Epithelial cell of esophagus (primary cell): ENCODE results near the gene PDIA6.

Experiments used
- DNase-seq: peaks from one replicate; pipeline ENCODE4 v3.0.0; 2010; ENCODE audit warnings: low read depth
- H3K4me3 ChIP-seq: 2 replicates; pipeline ENCODE4 v1.5.1; 2011; ENCODE audit warnings: mild to moderate bottlenecking, low read length, control low read depth
- TF ChIP-seq, protein P1 (sequence below): IDR thresholded peaks from 2 replicates; pipeline ENCODE4 v1.5.1; 2011; ENCODE audit warnings: low read depth, mild to moderate bottlenecking, low read length, control low read depth, inconsistent platforms; ENCODE audit not compliant: insufficient read depth; ENCODE audit errors: missing control alignments

The PDIA6 gene

DNA sequence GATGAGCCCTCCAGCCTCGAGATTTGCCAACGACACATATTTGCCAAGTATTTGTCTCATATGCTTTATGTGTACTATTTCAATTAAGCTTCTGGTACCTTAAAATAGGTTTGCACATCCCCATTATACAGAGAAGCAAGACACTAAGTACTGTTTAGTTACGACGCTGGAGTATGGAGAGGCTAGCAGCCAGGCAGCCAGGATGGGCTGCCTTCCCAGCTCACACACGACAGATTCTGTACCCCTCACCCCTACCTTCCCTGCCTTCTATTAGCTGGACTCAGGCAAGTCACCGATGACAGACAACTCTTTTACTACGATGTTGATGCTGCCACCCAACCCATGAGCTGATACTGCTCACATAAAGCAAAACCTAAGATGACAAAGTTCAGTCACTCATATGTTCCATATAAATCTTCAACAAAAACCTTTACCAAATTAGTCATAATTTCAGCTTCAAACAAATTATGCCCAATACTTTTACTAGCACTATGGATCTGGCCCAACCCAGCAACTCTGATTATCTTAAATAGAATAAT, 17.0 kb downstream of the PDIA6 start:
- DNase-seq, result no peak
- TF ChIP-seq, protein P1, sequence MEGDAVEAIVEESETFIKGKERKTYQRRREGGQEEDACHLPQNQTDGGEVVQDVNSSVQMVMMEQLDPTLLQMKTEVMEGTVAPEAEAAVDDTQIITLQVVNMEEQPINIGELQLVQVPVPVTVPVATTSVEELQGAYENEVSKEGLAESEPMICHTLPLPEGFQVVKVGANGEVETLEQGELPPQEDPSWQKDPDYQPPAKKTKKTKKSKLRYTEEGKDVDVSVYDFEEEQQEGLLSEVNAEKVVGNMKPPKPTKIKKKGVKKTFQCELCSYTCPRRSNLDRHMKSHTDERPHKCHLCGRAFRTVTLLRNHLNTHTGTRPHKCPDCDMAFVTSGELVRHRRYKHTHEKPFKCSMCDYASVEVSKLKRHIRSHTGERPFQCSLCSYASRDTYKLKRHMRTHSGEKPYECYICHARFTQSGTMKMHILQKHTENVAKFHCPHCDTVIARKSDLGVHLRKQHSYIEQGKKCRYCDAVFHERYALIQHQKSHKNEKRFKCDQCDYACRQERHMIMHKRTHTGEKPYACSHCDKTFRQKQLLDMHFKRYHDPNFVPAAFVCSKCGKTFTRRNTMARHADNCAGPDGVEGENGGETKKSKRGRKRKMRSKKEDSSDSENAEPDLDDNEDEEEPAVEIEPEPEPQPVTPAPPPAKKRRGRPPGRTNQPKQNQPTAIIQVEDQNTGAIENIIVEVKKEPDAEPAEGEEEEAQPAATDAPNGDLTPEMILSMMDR, result no peak
- H3K4me3 ChIP-seq, result no peak overlapping the region

DNA sequence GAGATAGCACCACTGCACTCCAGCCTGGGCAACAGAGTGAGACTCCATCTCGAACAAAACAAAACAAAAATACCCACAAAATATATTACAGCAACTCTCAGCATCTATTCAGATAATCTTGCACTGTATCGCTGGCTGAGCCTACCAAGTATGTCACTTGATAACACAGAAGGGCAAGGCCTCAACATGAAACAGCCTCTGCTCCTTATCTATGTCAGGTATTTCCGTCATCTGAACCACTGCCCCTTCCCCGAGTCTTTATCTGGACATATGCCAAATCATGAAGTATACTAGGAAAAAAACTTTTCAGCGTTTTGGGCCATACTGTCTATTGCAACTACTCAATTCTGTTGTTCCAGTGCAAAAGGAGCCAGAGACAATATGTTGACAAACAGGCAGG, 17.7 kb downstream of the PDIA6 start:
- H3K4me3 ChIP-seq, result no peak overlapping the region
- TF ChIP-seq, protein P1, result no peak
- no peak for DNase-seq

DNA sequence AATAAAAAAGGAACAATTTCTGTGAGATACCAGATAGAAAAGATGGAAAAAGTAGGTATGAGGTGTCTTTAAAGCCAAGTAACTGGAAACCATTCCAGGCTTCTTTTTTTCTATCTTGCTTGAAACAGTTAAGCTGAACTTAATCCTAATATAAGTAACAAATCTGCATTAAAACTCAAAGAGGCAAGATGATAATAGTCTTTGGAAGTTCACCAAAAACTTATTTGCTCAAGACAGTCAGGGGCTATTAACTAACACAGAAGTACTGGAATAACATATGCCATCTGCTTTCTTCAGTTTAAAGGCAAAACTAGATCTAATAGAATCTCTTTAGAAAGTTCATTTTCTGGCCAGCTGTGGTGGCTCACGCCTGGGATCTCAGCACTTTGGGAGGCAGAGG, 18.8 kb downstream of the PDIA6 start:
- no peak for DNase-seq
- no peak overlapping the region for H3K4me3 ChIP-seq
- TF ChIP-seq, protein P1, result no peak

DNA sequence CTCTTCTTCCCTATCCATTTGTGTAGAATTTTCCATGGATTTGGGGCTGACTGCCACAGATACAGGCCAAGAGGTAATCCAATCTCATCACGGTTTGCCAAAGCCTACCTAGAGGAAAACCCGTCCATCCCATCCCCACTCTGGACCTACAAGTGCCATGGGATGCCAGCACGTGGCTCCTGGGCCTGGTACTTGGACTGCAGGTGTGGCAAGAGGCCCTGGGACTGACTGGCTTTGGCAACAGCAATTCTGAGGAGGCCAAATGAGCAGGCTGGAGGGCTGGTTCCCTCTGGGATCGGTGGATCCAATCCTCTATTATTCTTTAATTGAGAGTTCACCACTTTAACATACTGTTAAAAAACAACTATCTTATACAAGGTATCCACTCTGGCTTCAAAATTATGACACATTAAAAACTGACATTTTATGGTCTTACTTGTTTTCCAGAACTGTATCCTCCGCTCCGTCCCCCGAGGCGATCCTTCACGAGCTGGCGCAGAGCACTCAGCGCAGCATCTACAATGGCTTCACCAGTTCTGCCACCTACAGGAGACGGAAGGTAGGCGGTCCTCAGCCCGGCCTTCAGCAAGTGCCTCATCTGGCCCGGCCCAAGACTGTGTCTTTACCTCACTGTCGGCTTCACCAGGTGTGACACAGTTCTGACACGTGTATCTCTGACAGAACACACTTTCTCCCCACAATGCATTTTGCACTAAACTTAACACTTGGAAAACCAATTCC, 19.8 kb downstream of the PDIA6 start:
- TF ChIP-seq, protein P1, result no peak
- DNase-seq, result peak; percentile 23
- H3K4me3 ChIP-seq, result no peak overlapping the region

DNA sequence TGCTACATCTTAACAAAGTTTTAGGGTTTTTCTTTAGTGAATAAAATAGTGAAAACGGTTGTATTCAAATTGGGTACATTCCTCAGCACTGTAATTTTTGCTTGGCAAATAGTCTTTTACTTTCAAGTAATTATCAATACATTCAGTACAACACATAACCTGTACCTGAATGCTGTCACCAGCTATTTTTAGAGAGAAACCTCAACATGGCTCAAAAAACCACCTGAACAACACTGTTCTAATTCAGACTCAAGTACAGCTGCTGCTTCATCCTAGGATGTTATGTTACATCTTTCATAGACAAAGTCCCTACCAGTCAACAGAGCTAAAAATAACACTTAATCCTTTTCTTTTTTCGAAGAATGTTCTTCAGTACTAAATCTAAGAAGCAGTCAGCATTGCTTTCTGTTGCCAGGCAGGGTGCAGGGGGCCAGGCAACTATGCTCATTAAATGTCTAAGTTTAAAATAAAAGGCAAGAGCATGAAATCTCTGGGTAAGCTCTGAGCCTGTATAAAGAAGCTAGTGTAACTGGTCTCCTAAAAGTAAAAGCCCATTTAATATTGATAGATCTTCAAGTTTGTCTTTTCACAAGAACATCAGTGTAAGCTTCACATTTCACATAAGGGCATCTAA, 20.5 kb downstream of the PDIA6 start:
- TF ChIP-seq, protein P1, result no peak
- no peak overlapping the region for H3K4me3 ChIP-seq
- no peak for DNase-seq

DNA sequence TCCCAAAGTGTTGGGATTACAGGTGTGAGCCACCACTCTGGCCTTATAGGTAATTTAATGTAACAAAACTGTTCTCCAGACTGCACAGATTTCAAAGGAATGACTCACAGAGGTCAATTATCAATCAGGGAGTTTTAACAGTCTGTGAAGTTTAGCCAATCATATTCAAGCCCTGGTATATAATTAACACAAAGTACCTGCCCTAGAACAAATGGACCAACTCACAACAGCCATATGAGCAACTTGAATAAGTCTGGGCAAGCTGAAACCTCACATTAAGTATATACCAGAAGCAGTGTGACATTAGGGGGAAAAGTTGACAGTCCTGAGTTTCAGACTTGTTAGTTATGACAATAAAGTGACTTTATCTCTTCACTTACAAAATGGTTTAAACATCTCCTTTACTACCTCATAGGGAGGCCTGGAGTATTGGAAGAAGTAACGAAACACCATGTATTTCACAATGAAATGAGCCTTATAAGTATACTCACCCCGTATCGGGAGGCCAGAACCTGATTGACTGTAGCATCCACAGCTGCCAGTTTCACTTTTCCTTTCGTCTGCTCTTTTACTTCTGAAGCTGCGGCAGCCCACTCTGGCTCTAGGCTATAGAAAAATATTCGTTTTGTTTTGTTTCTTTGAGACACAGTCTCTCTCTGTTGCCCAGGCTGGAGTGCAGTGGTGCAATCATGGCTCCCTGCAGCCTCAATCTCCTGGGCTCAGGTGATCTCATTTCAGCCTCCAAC, 22.2 kb downstream of the PDIA6 start:
- no peak for DNase-seq
- TF ChIP-seq, protein P1, result no peak
- H3K4me3 ChIP-seq, result no peak overlapping the region
